ENCODE data around the gene EIF3B.
"Not testable (repeated sequence)": the region's sequence is repeated elsewhere in the genome, so short reads cannot be mapped to it uniquely, and the experiment has no call there.

EIF3B gene

DNA sequence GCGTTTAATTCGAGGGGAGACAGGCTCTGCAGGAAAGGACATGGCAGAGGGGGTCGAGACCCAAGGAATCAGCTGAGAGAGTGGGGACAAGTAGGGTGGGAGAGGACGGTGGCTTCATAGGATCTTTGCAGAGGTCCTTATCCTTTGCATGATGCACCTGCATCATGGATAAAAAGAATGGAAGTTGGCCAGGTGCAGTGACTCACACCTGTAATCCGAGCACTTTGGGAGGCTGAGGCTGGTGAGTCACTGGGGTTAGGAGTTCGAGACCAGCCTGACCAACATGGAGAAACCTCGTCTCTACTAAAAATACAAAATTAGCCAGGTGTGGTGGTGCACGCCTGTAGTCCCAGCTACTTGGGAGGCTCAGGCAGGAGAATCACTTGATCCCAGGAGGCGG is 31.5 kb downstream of the EIF3B start:
- not testable (repeated sequence) for H3K9me3 ChIP-seq (ENCODE audit: low read length); H3K4me1 ChIP-seq (ENCODE audit: insufficient read depth, low read length); H3K36me3 ChIP-seq (ENCODE audit: insufficient read depth, low read length); H3K27me3 ChIP-seq (ENCODE audit: insufficient read depth, low read length); H2AFZ ChIP-seq (ENCODE audit: low read depth, low read length); H3K4me3 ChIP-seq (ENCODE audit: low read length)

DNA sequence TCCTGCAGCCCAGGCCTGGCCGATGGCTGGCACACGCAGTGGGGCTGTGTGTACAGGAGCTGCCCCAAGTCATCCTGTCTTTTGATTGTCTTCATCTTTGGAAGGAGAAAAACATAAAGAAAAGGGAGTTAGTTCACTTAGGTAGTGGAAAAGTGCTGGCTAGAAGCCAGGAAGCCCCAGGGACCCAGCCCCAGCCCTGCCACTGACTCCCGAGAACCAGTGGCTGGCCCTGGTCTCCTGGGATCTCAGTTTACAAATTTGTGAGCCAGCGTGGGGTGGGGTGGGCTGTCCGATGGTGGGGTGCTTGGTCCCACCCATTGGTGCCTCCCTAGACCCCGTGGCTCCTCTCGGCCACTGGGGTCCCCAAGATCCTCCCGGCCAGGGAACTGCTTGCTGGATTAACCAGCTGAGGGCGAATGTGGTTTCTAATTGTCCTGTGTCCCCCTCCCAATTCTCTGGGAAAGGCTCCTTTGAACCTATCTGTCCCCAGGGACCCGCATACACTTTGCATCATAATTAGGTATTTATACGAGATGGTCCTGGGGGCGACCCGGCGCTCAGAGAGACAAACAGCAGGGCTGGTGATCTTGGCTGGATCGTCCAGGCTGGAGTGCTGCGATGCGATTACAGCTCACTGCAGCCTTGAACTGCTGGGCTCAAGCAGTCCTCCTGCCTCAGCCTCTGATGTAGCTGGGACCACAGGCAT is 32.5 kb downstream of the EIF3B start:
- no peak overlapping the region for H2AFZ ChIP-seq (ENCODE audit: low read depth, low read length)
- no peaks in the 10 kb centered on the region for H3K9me3 ChIP-seq (ENCODE audit: low read length)
- H3K36me3 ChIP-seq (ENCODE audit: insufficient read depth, low read length): peaks cover 4% of the 10 kb centered on the region
- no peaks in the 10 kb centered on the region for H3K4me1 ChIP-seq (ENCODE audit: insufficient read depth, low read length)
- no peak overlapping the region for H3K4me3 ChIP-seq (ENCODE audit: low read length)
- H3K27me3 ChIP-seq (ENCODE audit: insufficient read depth, low read length): no peaks in the 10 kb centered on the region

DNA sequence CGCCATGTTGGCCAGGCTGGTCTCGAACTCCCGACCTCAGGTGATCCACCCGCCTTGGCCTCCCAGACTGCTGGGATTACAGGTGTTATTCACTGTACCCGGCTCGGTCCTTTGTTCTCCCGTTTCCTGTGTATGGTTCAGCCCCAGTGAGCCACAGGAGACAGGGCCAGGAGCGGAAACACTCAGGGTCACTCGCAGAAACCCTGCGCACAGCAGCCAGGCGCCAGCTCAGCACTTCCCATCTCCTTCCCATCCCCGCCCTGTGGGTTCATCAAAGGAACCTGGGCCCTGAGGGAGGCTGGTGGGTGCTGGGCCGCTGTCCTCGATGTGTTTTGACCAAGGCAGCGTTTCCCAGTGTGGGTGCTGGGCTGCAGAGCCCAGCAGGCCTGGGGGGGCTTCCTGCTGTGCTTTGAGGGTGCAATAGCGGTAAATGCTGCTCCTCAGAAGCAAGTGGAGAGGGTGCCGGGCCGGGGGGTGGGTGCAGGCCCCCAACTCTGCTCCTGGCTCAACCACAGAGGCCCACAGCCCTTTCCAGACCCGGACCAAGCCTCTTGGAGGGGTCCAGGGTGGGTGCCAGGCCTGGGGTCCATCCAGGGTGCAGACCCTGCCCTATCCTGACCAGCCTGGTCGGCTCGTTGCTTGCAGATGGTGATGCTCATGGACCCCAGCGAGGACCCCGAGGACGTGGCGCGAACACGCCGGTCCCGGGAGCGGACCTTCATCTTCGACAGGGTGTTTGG is 33.4 kb downstream of the EIF3B start:
- Histone ChIP-seq H3K36me3 (ENCODE audit: insufficient read depth, low read length) (peaks cover 4% of the 10 kb centered on the region), H2AFZ (ENCODE audit: low read depth, low read length) (no peak overlapping the region), H3K4me3 (ENCODE audit: low read length) (no peak overlapping the region), H3K9me3 (ENCODE audit: low read length) (no peaks in the 10 kb centered on the region), H3K27me3 (ENCODE audit: insufficient read depth, low read length) (no peaks in the 10 kb centered on the region), H3K4me1 (ENCODE audit: insufficient read depth, low read length) (no peaks in the 10 kb centered on the region)

DNA sequence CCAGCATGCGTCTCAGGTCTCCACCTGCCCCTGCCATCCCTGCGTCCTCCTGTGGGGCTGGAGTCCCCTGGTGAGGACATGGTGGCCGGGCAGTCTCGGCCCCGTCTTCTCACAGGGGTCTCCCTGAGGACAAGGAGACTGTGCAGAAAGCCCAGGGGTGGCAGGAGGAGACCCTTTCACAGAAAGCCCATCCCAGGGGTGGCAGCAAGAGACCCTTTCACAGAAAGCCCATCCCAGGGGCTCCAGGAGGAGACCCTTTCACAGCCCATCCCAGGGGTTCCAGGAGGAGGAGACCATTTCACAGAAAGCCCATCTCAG is 34.0 kb downstream of the EIF3B start:
- no peaks in the 10 kb centered on the region for H3K4me1 ChIP-seq (ENCODE audit: insufficient read depth, low read length)
- H3K9me3 ChIP-seq (ENCODE audit: low read length): no peaks in the 10 kb centered on the region
- H3K36me3 ChIP-seq (ENCODE audit: insufficient read depth, low read length): no peaks in the 10 kb centered on the region
- no peaks in the 10 kb centered on the region for H3K27me3 ChIP-seq (ENCODE audit: insufficient read depth, low read length)
- no peak overlapping the region for H2AFZ ChIP-seq (ENCODE audit: low read depth, low read length)
- no peak overlapping the region for H3K4me3 ChIP-seq (ENCODE audit: low read length)

DNA sequence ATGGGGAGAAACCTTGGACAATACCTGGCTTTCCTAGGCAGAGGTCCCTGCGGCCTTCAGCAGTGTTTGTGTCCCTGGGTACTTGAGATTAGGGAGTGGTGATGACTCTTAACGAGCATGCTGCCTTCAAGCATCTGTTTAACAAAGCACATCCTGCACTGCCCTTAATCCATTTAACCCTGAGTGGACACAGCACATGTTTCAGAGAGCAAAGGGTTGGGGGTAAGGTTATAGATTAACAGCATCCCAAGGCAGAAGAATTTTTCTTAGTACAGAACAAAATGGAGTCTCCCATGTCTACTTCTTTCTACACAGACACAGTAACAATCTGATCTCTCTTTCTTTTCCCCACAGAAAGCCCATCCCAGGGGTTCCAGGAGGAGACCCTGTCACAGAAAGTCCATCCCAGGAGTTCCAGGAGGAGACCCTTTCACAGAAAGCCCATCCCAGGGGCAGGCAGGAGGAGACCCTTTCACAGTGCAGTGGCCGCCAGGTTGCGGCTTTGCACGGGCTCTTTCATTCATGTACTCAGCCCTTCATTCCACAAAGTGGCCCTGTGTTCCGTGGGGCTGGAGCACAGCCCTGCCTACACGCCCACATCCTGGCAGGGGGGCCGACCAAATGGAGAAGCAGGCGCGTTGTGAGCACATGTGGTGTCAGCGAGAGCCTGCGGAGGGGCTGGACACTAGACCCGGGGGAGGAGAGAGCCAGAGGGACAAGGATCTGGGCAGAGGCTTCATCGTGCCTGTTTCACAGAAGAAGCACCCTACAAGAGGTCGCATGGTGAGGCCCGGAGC is 35.6 kb downstream of the EIF3B start:
- H3K36me3 ChIP-seq (ENCODE audit: insufficient read depth, low read length); H3K9me3 ChIP-seq (ENCODE audit: low read length); H2AFZ ChIP-seq (ENCODE audit: low read depth, low read length); H3K27me3 ChIP-seq (ENCODE audit: insufficient read depth, low read length); H3K4me3 ChIP-seq (ENCODE audit: low read length); H3K4me1 ChIP-seq (ENCODE audit: insufficient read depth, low read length): not testable (repeated sequence)

DNA sequence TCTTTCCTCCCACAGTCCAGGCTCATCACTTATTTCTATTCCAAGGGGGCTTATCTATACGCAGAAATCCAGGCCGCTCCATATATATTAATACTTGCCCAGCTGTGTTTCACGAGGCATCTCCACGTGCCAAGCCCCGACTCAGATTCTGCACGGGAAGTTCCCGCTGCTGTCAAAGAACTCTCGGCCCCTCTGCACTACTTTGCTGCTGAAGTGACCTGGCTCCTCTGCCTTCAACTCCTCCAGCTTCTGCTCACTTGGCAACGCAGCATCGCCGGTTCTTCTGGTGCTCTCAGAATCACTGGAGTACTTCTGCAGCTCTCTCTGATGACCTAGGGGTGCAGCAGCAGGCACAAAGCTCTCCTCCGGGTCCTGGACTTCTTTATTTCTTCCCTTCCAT is 39.1 kb downstream of the EIF3B start:
- Histone ChIP-seq H3K4me1 (ENCODE audit: insufficient read depth, low read length) (no peaks in the 10 kb centered on the region), H3K36me3 (ENCODE audit: insufficient read depth, low read length) (no peaks in the 10 kb centered on the region), H3K4me3 (ENCODE audit: low read length) (no peak overlapping the region), H2AFZ (ENCODE audit: low read depth, low read length) (no peak overlapping the region), H3K9me3 (ENCODE audit: low read length) (no peaks in the 10 kb centered on the region), H3K27me3 (ENCODE audit: insufficient read depth, low read length) (no peaks in the 10 kb centered on the region)

DNA sequence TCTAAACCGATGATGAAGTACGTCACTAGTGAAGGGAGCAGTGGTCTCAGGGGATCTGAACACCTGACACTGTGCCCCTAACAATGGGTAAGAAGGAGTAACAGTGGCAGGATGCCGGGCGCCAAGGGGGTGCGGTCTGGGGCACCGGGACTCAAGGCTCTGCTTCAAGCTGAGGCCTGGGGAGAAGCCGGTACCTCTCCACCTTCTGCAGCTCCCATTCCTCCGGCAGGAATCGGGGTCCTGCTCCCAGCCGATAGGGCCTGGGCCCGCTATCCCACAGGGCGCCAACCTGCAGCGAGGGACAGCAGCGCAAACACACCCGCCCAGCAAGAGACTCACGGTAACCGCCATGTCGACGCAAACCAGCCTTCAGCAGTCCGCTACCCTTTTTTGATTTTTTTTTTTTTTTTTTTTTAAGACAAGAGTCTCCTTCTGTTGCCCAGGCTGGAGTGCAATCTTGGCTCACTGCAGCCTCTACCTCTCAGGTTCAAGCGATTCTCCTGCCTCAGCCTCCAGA is 40.0 kb downstream of the EIF3B start:
- H3K9me3 ChIP-seq (ENCODE audit: low read length): no peaks in the 10 kb centered on the region
- H3K27me3 ChIP-seq (ENCODE audit: insufficient read depth, low read length): no peaks in the 10 kb centered on the region
- H3K4me1 ChIP-seq (ENCODE audit: insufficient read depth, low read length): peaks cover 1% of the 10 kb centered on the region
- no peak overlapping the region for H3K4me3 ChIP-seq (ENCODE audit: low read length)
- no peaks in the 10 kb centered on the region for H3K36me3 ChIP-seq (ENCODE audit: insufficient read depth, low read length)
- H2AFZ ChIP-seq (ENCODE audit: low read depth, low read length): no peak overlapping the region

DNA sequence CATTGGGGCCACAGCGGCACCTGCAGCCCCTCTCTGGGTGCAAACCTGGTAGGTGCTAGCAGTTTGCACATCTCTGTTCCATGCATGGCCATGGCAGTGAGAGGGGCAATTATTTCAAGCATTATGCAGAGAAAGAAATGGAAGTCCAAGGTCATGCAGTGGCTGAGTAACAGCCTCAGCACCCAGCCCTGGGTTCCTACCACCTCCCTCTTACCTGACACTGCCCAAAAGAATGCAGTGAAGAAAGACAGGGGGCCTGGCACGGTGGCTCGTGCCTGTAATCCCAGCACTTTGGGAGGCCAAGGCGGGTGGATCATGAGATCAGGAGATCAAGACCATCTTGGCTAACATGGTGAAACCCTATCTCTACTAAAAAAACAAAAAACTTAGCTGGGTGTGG is 43.9 kb downstream of the EIF3B start:
- Histone ChIP-seq H3K36me3 (ENCODE audit: insufficient read depth, low read length) (no peaks in the 10 kb centered on the region), H3K4me3 (ENCODE audit: low read length) (no peak overlapping the region), H2AFZ (ENCODE audit: low read depth, low read length) (no peak overlapping the region), H3K27me3 (ENCODE audit: insufficient read depth, low read length) (no peaks in the 10 kb centered on the region), H3K9me3 (ENCODE audit: low read length) (no peaks in the 10 kb centered on the region), H3K4me1 (ENCODE audit: insufficient read depth, low read length) (peaks cover 9% of the 10 kb centered on the region)

DNA sequence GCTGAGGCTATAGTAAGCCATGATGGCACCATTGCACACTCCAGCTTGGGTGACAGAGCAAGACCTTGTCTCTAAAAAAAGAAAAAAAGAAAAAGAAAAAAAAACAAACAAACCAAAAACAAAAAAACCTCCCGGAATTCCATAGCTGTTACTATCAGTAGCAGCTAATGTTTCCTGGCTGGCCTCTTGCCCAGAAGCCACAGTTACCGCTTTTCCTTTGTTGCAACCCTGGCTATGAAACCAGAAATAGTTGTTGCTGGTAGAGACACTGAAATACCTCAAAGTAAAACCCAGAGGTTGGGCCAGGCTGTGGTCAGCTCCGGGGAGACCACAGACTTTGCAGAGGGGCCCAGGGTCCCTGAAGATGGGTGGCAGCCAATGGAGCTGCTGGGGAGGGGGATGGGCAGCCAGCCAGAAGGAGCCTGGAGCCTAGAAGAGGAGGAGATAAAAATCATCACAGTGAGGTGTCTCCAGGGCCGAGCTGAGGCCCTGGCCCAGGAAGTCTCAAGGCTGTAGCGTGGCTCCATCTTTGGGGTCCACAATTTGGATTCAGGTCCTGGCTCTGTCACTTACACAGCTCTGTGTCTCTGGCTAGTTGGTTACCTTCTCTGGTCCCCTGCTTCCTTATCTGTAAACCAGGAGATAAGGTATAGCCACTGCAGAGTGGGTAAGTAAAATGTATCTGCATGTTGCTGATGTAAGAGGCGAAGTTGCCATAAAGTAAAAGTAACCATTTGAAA is 45.4 kb downstream of the EIF3B start:
- no peak overlapping the region for H3K4me3 ChIP-seq (ENCODE audit: low read length)
- H3K27me3 ChIP-seq (ENCODE audit: insufficient read depth, low read length): no peaks in the 10 kb centered on the region
- H3K36me3 ChIP-seq (ENCODE audit: insufficient read depth, low read length): no peaks in the 10 kb centered on the region
- H3K9me3 ChIP-seq (ENCODE audit: low read length): no peaks in the 10 kb centered on the region
- H3K4me1 ChIP-seq (ENCODE audit: insufficient read depth, low read length): peaks cover 17% of the 10 kb centered on the region
- H2AFZ ChIP-seq (ENCODE audit: low read depth, low read length): peak overlapping the region; percentile 1

DNA sequence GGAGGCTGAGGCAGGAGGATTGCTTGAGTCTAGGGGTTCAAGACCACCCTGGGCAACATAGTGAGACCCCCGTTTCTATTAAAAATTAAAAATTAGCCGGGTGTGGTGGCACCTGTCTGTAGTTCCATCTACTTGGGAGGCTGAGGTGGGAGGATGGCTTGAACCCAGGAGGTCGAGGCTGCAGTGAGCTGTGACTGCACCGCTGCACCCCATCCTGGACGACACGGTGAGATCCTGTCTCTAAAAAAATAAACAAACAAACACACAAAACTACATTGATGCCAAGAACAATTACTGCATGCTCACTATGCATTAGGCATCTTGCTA is 48.0 kb downstream of the EIF3B start:
- H3K27me3 ChIP-seq (ENCODE audit: insufficient read depth, low read length): no peaks in the 10 kb centered on the region
- peak overlapping the region; percentile 2 for H2AFZ ChIP-seq (ENCODE audit: low read depth, low read length)
- H3K4me3 ChIP-seq (ENCODE audit: low read length): peak overlapping the region; percentile 48
- H3K4me1 ChIP-seq (ENCODE audit: insufficient read depth, low read length): peaks cover 20% of the 10 kb centered on the region
- H3K36me3 ChIP-seq (ENCODE audit: insufficient read depth, low read length): no peaks in the 10 kb centered on the region
- no peaks in the 10 kb centered on the region for H3K9me3 ChIP-seq (ENCODE audit: low read length)

DNA sequence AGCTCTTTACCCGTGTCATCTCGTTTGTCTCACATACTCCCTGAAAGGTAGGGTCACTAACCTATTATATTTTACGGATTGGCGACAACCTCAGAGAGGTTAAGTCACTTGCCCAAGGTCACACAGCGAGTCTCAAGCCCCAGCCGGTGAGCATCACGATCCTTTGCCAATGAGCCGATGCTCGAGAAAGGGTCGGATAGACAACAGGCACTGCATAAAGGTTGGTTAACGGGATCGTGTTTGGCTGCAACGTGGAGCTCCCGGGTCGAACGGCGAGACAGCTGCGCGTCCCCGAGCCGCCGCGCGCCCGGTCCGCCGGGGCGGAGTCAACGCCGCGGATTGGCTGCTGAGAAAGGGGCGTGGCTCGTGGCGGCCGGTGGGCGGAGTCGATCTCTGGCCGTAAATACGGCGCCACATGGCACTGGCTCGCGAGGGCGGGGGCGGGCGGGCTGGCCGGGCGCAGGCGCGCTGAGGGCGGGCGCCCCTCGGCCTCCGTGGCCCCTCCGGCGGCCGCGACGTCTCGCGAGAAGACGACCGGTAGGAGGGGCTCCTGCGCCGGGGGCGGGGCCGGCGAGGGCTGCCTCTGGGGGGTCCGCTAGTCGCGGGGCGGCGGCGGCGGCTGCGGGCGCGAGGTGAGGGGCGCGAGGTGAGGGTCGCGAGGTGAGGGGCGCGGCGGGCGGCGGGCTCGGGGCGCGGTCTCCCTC is 48.5 kb downstream of the EIF3B start, which contains the start of gene CHST12:
TSS of gene CHST12 (plus strand) at position 598 of the 704 bp plus-strand sequence. CDS start 29,029 bp downstream, outside the sequence.
- no peaks in the 10 kb centered on the region for H3K9me3 ChIP-seq (ENCODE audit: low read length)
- peaks cover 20% of the 10 kb centered on the region for H3K4me1 ChIP-seq (ENCODE audit: insufficient read depth, low read length)
- H2AFZ ChIP-seq (ENCODE audit: low read depth, low read length): peak within 1 kb of the TSS; percentile 97
- no peaks in the 10 kb centered on the region for H3K27me3 ChIP-seq (ENCODE audit: insufficient read depth, low read length)
- H3K36me3 ChIP-seq (ENCODE audit: insufficient read depth, low read length): no peaks in the 10 kb centered on the region
- H3K4me3 ChIP-seq (ENCODE audit: low read length): peak within 1 kb of the TSS; percentile 90

All from neuron (in vitro differentiated cells).